Common myeloid progenitor, CD34-positive (primary cell): ENCODE data around the gene PCNT.

Experiments used
- CTCF ChIA-PET: fragments of 350-600 bp; sonication (Branson Sonifier 250); formaldehyde crosslinking; loops from one replicate; lab custom pipeline; 2021; ENCODE audit warnings: antibody characterized with exemption; lab: Charles Lee
- POLR2A ChIA-PET: fragments of 350-600 bp; sonication (Branson Sonifier 250); formaldehyde crosslinking; loops from one replicate; lab custom pipeline; 2021; ENCODE audit warnings: antibody characterized with exemption; lab: Charles Lee
- DNase-seq, 3 donors: peaks; one replicate each; pipeline versions ENCODE4 v3.0.0 to v3.0.0-alpha.2; 2013
- H3K27ac ChIP-seq, 2 experiments: 1 replicate in 1 of 2; 2 replicates in 1 of 2; pipeline ENCODE4 v1.7.0; 2013; ENCODE audit warnings: inconsistent platforms in 2 of 2, low read length in 2 of 2, mild to moderate bottlenecking in 2 of 2, low read depth in 1 of 2, moderate library complexity in 1 of 2; ENCODE audit not compliant: severe bottlenecking in 2 of 2, insufficient read depth in 1 of 2, poor library complexity in 1 of 2
- H3K27me3 ChIP-seq, 5 experiments: replicated peaks in 2 of 5; 1 replicate in 3 of 5; 2 replicates in 2 of 5; pipeline versions ENCODE4 v1.6.1 to v1.7.0; 2013; ENCODE audit warnings: low read length in 4 of 5, mild to moderate bottlenecking in 2 of 5, moderate library complexity in 2 of 5, inconsistent platforms in 1 of 5; ENCODE audit not compliant: insufficient read depth in 5 of 5, control insufficient read depth in 4 of 5
- H3K36me3 ChIP-seq, 4 experiments: 1 replicate in 2 of 4; 2 replicates in 2 of 4; pipeline versions ENCODE4 v1.6.1 to v1.7.0; 2013; ENCODE audit warnings: low read length in 3 of 4, control low read depth in 1 of 4, mild to moderate bottlenecking in 1 of 4; ENCODE audit not compliant: control insufficient read depth in 4 of 4, insufficient read depth in 4 of 4
- H3K4me1 ChIP-seq, 4 experiments: 1 replicate in 3 of 4; 2 replicates in 1 of 4; pipeline versions ENCODE4 v1.6.1 to v1.7.1; 2013; ENCODE audit warnings: low read length in 3 of 4, mild to moderate bottlenecking in 3 of 4, control low read depth in 1 of 4, inconsistent platforms in 1 of 4, moderate library complexity in 1 of 4; ENCODE audit not compliant: control insufficient read depth in 4 of 4, insufficient read depth in 4 of 4; ENCODE audit errors: control extremely low read depth in 1 of 4
- H3K4me3 ChIP-seq, 7 experiments: 1 replicate in 4 of 7; 2 replicates in 3 of 7; pipeline versions ENCODE4 v1.5.1 to v1.7.0; 2013; ENCODE audit warnings: mild to moderate bottlenecking in 7 of 7, low read length in 6 of 7, moderate library complexity in 6 of 7, inconsistent platforms in 2 of 7, low read depth in 2 of 7, control low read depth in 1 of 7; ENCODE audit not compliant: insufficient read depth in 4 of 7, control insufficient read depth in 1 of 7; ENCODE audit errors: extremely low read depth in 1 of 7
- H3K9me3 ChIP-seq, 5 experiments: 1 replicate in 4 of 5; 2 replicates in 1 of 5; pipeline versions ENCODE4 v1.6.1 to v1.7.1; 2013; ENCODE audit warnings: low read length in 4 of 5, mild to moderate bottlenecking in 2 of 5, inconsistent platforms in 1 of 5, low read depth in 1 of 5, moderate library complexity in 1 of 5; ENCODE audit not compliant: control insufficient read depth in 4 of 5, insufficient read depth in 2 of 5; ENCODE audit errors: control extremely low read depth in 1 of 5
- WGBS: methylation state at CpG from one replicate; pipeline ENCODE4 v1.1.5; 2013; ENCODE audit not compliant: insufficient coverage; 5-methylcytosine and 5-hydroxymethylcytosine counted together

PCNT gene

GRCh38 chr21:46420241-46421190, 96.6 kb downstream of the PCNT start:
- ChIA-PET CTCF (interaction anchor here (2.3 kb wide), 1 partner anchor 8 kb away, joined by 7 read pairs; no protein-coding TSS in a partner anchor), POLR2A (no interaction called here)
- Histone ChIP-seq H3K36me3 (peaks cover 3 to 77% (median 47%) of the 10 kb centered on the region in 4 experiments), H3K27ac (no peak overlapping the region), H3K27me3 (no peaks in the 10 kb centered on the region), H3K4me1 (peaks cover 0 to 8% (median 2%) of the 10 kb centered on the region in 4 experiments), H3K4me3 (no peak overlapping the region), H3K9me3 (no peaks in the 10 kb centered on the region)
- WGBS: 98% methylated on average over 12 of the region's 16 CpGs
- DNase-seq: no peak

- DNase-seq: no peak
- H3K36me3 ChIP-seq: peaks cover 3 to 76% (median 48%) of the 10 kb centered on the region in 4 experiments
- no peaks in the 10 kb centered on the region for H3K27me3 ChIP-seq
- ChIA-PET POLR2A (no interaction called here), CTCF (interaction anchor here (2.3 kb wide), 1 partner anchor 9 kb away, joined by 7 read pairs; no protein-coding TSS in a partner anchor)
- peaks cover 0 to 8% (median 2%) of the 10 kb centered on the region in 4 experiments for H3K4me1 ChIP-seq
- H3K27ac ChIP-seq: no peak overlapping the region
- no peak overlapping the region for H3K4me3 ChIP-seq
- no peaks in the 10 kb centered on the region for H3K9me3 ChIP-seq
- 97% methylated on average over 23 of the region's 23 CpGs for WGBS
Observed at GRCh38 chr21:46421191-46421750, 97.3 kb downstream of the PCNT start.

DNA sequence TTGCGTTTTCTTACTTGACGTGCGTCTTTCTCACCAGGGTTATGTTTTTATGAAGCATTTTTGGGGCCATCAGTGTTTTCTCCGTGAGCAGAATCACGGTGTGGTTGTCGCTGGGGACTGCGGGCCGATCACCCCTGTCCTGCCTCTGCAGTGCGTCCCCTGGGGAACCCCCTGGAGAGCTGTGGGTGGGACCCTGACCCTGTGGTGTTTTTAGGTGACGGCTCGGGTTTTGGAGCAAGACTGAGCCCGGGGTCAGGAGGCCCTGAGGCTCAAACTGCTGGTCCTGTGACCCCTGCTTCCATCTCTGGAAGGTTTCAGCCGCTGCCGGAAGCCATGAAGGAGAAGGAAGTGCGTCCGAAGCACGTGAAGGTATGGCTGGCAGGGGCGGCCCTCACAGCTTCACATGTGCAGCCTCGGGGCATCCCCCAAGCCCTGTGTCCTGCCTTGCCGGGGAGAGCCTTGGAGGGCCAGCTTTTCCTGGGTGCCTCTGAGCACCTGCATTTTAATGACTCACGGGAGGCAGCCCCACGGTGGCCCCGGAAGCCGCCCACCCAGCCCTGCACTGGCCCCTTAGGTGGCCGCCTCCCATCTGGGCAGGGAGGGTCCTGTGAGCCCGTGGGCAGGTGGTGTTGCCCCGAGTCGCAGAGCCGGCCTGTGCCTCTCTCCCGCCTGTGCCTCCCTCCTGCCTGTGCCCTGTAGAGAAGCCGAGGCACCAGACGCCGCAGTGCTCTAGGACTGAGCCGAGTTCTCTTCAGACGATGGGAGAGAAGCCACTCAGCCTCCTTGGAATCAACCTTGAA, 98.0 kb downstream of the PCNT start:
- Histone ChIP-seq H3K36me3 (peaks cover 3 to 76% (median 48%) of the 10 kb centered on the region in 4 experiments), H3K27me3 (no peaks in the 10 kb centered on the region), H3K9me3 (no peaks in the 10 kb centered on the region), H3K4me3 (no peak overlapping the region), H3K4me1 (peaks cover 0 to 8% (median 2%) of the 10 kb centered on the region in 4 experiments), H3K27ac (no peak overlapping the region)
- no peak for DNase-seq
- 94% methylated on average over 33 of the region's 35 CpGs for WGBS
- ChIA-PET POLR2A (no interaction called here), CTCF (interaction anchor here (2.3 kb wide), 1 partner anchor 10 kb away, joined by 7 read pairs; no protein-coding TSS in a partner anchor)

DNA sequence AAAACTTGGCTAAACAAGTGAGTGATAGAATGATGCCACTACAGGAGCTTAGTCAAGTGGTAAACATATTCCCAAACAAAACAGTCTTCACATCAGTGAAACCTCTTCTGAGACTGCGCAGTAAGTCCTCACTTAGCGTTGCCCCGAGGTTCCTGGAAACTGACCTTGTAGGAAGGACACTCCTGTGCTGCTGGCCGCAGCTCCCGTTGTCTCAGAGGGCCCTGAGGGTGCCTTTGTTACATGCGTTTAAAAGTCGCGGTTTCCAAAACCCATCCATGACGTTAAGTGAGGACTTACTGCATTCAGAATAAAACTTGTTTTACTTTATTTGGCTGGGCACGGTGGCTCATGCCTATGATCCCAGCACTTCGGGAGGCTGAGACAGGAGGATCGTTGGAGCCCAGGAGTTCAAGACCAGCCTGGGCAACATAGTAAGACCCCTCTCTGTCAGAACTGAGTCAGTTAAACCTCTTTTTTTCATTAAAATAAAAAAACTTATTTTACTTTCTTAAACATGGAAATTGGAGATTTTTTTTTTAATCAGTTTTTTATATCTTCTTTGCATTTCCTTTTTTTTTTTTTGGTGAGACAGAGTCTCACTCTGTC, 98.8 kb downstream of the PCNT start:
- peaks cover 5 to 79% (median 52%) of the 10 kb centered on the region in 4 experiments for H3K36me3 ChIP-seq

DNA sequence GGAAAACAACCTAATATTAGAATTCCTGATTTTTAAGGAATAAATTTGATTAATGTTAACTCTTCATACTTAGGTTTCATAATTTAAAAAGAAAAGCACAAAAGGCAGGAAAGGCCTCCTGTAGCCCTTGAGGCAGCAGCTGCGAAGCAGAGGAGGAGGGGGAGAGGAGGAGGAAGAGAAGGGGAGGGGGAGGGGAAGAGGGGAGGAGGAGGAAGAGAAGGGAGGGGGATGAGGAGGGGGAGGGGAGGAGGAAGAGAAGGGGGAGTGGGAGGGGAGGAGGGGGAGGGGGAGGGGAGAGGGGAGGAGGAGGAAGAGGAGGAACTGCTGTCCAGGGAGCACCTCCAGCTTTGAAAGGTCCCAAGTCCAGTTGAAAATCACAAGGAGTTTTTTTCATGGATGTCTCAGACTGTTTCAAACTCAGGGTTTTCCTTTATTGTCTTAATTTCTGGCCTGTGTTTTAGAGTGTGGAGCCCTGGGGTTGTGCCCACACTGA, 99.6 kb downstream of the PCNT start:
- no peak overlapping the region for H3K4me3 ChIP-seq
- H3K4me1 ChIP-seq: peaks cover 0 to 8% (median 2%) of the 10 kb centered on the region in 4 experiments
- CTCF ChIA-PET: no interaction called here
- H3K27ac ChIP-seq: peak overlapping the region in 1 of 2 experiments; percentile 34
- POLR2A ChIA-PET: interaction anchor here (0.7 kb wide), 1 partner anchor 1617 kb away, joined by 3 read pairs; no protein-coding TSS in a partner anchor
- H3K36me3 ChIP-seq: peaks cover 5 to 80% (median 49%) of the 10 kb centered on the region in 4 experiments
- no peaks in the 10 kb centered on the region for H3K9me3 ChIP-seq
- no peak for DNase-seq
- WGBS: no CpG with 5 or more reads among the region's 1 CpG
- no peaks in the 10 kb centered on the region for H3K27me3 ChIP-seq

More for the DNA sequence above, 98.8 kb downstream of the PCNT start:
- Histone ChIP-seq H3K9me3 (no peaks in the 10 kb centered on the region), H3K4me1 (peaks cover 0 to 8% (median 2%) of the 10 kb centered on the region in 4 experiments), H3K27me3 (no peaks in the 10 kb centered on the region), H3K4me3 (no peak overlapping the region), H3K27ac (peak overlapping the region in 1 of 2 experiments; percentile 34)
- no peak for DNase-seq
- POLR2A ChIA-PET: no interaction called here
- CTCF ChIA-PET: interaction anchor here (2.3 kb wide), 1 partner anchor 11 kb away, joined by 7 read pairs; no protein-coding TSS in a partner anchor
- 97% methylated on average over 12 of the region's 12 CpGs for WGBS

DNA sequence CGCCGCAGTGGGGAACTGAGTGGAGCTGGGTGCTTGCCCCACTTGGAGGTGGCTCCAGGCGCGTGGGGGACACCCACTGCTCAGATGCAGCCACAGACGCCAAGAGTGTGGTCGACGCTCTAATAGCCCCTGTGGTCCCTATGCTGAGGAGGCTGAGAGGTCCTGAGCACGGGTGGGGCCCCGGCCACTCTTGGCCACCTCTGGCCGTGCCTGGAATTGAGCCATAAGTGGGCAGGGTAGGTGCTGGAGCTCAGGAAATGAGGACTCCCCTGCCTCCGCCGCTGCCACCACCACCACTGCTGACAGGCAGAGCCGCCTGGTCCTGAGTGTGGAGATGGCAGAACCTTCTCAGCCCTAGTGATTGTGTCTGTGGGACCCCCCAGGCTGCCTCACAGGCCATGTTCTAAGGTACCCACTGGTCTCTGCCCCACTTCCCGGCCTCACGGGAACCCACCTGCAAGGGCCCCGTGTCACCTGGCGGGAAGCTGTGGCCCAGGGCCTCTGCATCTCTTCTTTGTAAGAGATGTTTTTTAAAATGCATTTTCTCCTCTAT, 100.2 kb downstream of the PCNT start:
- no peaks in the 10 kb centered on the region for H3K27me3 ChIP-seq
- 91% methylated on average over 10 of the region's 17 CpGs for WGBS
- peak in 1 of 3 donors; percentile 3 for DNase-seq
- H3K36me3 ChIP-seq: peaks cover 5 to 81% (median 46%) of the 10 kb centered on the region in 4 experiments
- CTCF ChIA-PET: no interaction called here
- H3K9me3 ChIP-seq: no peaks in the 10 kb centered on the region
- peaks cover 0 to 8% (median 2%) of the 10 kb centered on the region in 4 experiments for H3K4me1 ChIP-seq
- no peak overlapping the region for H3K27ac ChIP-seq
- no peak overlapping the region for H3K4me3 ChIP-seq
- POLR2A ChIA-PET: interaction anchor here (0.7 kb wide), 1 partner anchor 1617 kb away, joined by 3 read pairs; no protein-coding TSS in a partner anchor
